Ascending aorta (tissue), 2 donors: ENCODE data around the gene RAB9B. TPM values are rescaled to one million over a fixed set of nuclear protein-coding genes. Genes with fewer than 3 reads are reported as not detected.

Experiments used
- DNase-seq, 2 donors: peaks; one replicate each; pipeline ENCODE4 v3.0.0-alpha.2; 2019; ENCODE audit warnings: low spot score in 2 of 2
- H3K27ac ChIP-seq, 2 donors: fragments of 200-600 bp; sonication (generic); one replicate each; pipeline ENCODE4 v1.5.1; 2016 to 2017; ENCODE audit warnings: mild to moderate bottlenecking in 1 of 2
- H3K27me3 ChIP-seq: fragments of 200-600 bp; sonication (generic); one replicate; pipeline ENCODE4 v1.5.1; 2017
- H3K36me3 ChIP-seq, 2 donors: fragments of 200-600 bp; sonication (generic); one replicate each; pipeline ENCODE4 v1.5.1; 2016
- H3K4me1 ChIP-seq, 2 donors: fragments of 200-600 bp; sonication (generic); one replicate each; pipeline ENCODE4 v1.5.1; 2016 to 2017; ENCODE audit warnings: mild to moderate bottlenecking in 1 of 2
- H3K4me3 ChIP-seq, 2 donors: fragments of 200-600 bp; sonication (generic); one replicate each; pipeline ENCODE4 v1.5.1; 2016 to 2017; ENCODE audit warnings: mild to moderate bottlenecking in 1 of 2
- H3K9me3 ChIP-seq, 2 donors: fragments of 200-600 bp; sonication (generic); one replicate each; pipeline ENCODE4 v1.5.1; 2016
- CTCF ChIP-seq, 3 experiments: fragments of 200-600 bp in 2 of 3; fragments of 450-650 bp in 1 of 3; sonication (generic) in 2 of 3; IDR thresholded peaks; one replicate each; pipeline ENCODE4 v1.5.1; 2016 to 2019; ENCODE audit warnings: antibody characterized with exemption in 3 of 3, mild to moderate bottlenecking in 1 of 3, moderate library complexity in 1 of 3
- intact Hi-C: fragments of 100-400 bp; cut with DNase I; formaldehyde crosslinking; loops from one replicate; pipeline ENCODE4 v1.15.1; 2023
- total RNA-seq: library from RNA; depleted of rRNA; stranded (reverse); fragments of >200 nt; gene quantifications from one replicate; pipeline ENCODE4 v1.1.0, GENCODE V29; 2016

The RAB9B gene
- total RNA-seq, 1 donor from 2014 or later: 0.43 TPM

DNA sequence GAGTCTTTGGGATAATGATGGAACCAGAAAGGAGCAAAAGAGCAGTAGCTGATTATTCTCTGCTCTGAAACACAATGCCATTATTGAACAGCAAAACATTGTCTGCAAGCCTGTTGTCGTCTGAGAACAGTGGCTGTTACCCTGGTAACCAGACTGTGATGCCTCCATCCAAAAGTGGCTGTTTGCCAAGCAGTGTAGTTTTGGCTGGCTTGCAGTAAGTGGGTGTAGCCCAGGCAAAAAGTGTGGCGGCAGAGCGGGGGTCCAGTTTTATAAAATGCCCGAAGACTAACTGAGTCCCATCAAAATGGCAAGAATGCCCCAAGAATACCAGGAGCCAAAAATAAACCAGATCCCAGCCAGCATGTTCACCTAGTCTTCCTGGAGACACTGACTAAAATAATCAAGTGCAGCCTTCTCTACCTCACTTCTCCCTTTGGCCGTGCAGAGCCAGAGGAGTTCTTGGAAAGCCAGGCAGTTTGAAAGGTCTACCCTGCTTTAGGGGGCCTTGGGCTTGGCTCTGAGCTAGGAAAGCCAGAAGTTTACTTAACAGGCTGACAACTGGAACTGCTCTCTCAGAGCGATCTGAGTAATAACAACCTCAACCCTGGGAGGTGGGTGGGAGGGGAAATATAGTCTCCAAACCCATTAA lies 52.8 kb downstream of the RAB9B start:
- TF ChIP-seq CTCF (IDR thresholded peaks at IDR 0.05): no peak
- no peak for DNase-seq
- intact Hi-C loops: no loop called here
- no peaks in the 10 kb centered on the region for H3K4me1 ChIP-seq
- H3K27ac ChIP-seq: no peak overlapping the region
- no peak overlapping the region for H3K4me3 ChIP-seq
- no peaks in the 10 kb centered on the region for H3K9me3 ChIP-seq
- H3K36me3 ChIP-seq: no peaks in the 10 kb centered on the region
- no peaks in the 10 kb centered on the region for H3K27me3 ChIP-seq

- Histone ChIP-seq H3K27me3 (no peaks in the 10 kb centered on the region), H3K9me3 (no peaks in the 10 kb centered on the region), H3K4me3 (no peak within 1 kb of the TSS), H3K36me3 (no peaks in the 10 kb centered on the region), H3K4me1 (no peaks in the 10 kb centered on the region), H3K27ac (no peak within 1 kb of the TSS)
- intact Hi-C loops: no loop called here
- DNase-seq: no peak
- no peak for TF ChIP-seq CTCF (IDR thresholded peaks at IDR 0.05)
Measured at GRCh38 chrX:103776546-103776945, 55.5 kb downstream of the RAB9B start, which contains the start of gene PLP1. Gene PLP1 (plus strand): TSS chrX:103776840. CDS start chrX:103776996, 156 bp downstream.

DNA sequence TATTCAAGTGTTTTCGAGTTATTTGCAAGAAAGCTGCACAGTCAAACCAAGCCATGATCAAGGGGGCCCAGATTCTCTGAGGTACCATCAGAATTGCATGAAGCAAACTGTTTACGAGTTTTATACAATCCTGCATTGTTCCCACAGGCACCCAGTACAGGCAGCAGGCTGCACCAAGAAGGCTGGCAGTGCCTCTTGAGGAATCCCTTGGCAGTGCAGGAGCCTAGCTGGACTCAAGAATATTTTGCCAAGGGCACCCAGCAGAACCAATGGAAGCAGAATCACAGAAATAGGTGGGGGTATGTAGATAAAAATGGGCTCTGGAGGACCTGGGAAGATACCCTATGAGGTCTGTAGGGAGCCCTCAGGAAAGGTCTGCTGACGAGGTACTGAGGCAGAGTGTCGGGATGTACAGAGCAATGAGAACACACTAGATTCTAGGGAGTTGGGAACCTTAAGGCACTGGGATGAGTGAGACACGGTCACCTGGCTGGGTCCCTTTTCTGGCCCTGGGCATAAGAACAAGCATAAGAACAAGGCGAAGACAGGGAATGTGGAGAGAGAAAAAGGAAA lies 57.9 kb downstream of the RAB9B start:
- no peaks in the 10 kb centered on the region for H3K4me1 ChIP-seq
- no peak overlapping the region for H3K4me3 ChIP-seq
- H3K36me3 ChIP-seq: no peaks in the 10 kb centered on the region
- peak in 2 of 3 experiments; percentile 20 to 47 for TF ChIP-seq CTCF (IDR thresholded peaks at IDR 0.05)
- no peaks in the 10 kb centered on the region for H3K9me3 ChIP-seq
- no peak for DNase-seq
- H3K27ac ChIP-seq: no peak overlapping the region
- H3K27me3 ChIP-seq: no peaks in the 10 kb centered on the region
- intact Hi-C loops: loop anchor here (2.0 to 5.0 kb wide), 2 partner anchors 62 to 85 kb away; partner anchors contain the start of gene TMEM31

- Histone ChIP-seq H3K4me1 (no peaks in the 10 kb centered on the region), H3K27ac (no peak overlapping the region), H3K4me3 (no peak overlapping the region), H3K27me3 (no peaks in the 10 kb centered on the region), H3K9me3 (no peaks in the 10 kb centered on the region), H3K36me3 (no peaks in the 10 kb centered on the region)
- intact Hi-C loops: loop anchor here (5.0 kb wide), 1 partner anchor 61 kb away; the partner anchor contains the start of gene TMEM31
- no peak for DNase-seq
- no peak for TF ChIP-seq CTCF (IDR thresholded peaks at IDR 0.05)
Measured at GRCh38 chrX:103773445-103773844, 58.6 kb downstream of the RAB9B start.

Other genes starting within 250 kb of the RAB9B start
- gene TCEAL4, start 246.7 kb downstream of the RAB9B start, total RNA-seq: 91.7 TPM
- gene TCEAL3, start 224.3 kb downstream of the RAB9B start, total RNA-seq: 11.3 TPM
- gene TCEAL1, start 203.3 kb downstream of the RAB9B start, total RNA-seq: 4.9 TPM
- 211 TPM for gene MORF4L2, start 145.6 kb downstream of the RAB9B start, total RNA-seq
- not detected for gene TMEM31, start 121.3 kb downstream of the RAB9B start, total RNA-seq
- gene PLP1, start 55.4 kb downstream of the RAB9B start, total RNA-seq: 5.9 TPM
- gene TMSB15B, start 130.4 kb upstream of the RAB9B start, total RNA-seq: 0.32 TPM
- not detected for gene H2BW1, start 181.5 kb upstream of the RAB9B start, total RNA-seq
- not detected for gene H2BW2, start 207.7 kb upstream of the RAB9B start, total RNA-seq
- gene TMSB15C, start 244.0 kb upstream of the RAB9B start, total RNA-seq: 0.11 TPM